Measurements from ENCODE around the gene RASGRP4. TPM values are rescaled to one million over a fixed set of nuclear protein-coding genes. Genes with fewer than 3 reads are reported as not detected.

Gene RASGRP4
- polyA plus RNA-seq, 2 of the 4 experiments (the other 2 are of a cell fraction): 0.22 to 0.30 TPM

GRCh38 chr19:38445362-38445761, 19.3 kb upstream of the RASGRP4 start:
- H3K4me3 ChIP-seq: no peak overlapping the region
- ATAC-seq: no peak
- no peaks in the 10 kb centered on the region for H3K4me1 ChIP-seq
- 74% methylated on average over 7 of the region's 7 CpGs for WGBS (ENCODE audit: missing lambda C conversion rate)
- no peak overlapping the region for H3K27ac ChIP-seq
- CTCF ChIA-PET: interaction anchor here (0.7 to 2.0 kb wide), 3 partner anchors 8 to 211 kb away, joined by 3 to 10 read pairs (median 6); partner anchors contain the start of gene FAM98C
- TF ChIP-seq, protein P1, sequence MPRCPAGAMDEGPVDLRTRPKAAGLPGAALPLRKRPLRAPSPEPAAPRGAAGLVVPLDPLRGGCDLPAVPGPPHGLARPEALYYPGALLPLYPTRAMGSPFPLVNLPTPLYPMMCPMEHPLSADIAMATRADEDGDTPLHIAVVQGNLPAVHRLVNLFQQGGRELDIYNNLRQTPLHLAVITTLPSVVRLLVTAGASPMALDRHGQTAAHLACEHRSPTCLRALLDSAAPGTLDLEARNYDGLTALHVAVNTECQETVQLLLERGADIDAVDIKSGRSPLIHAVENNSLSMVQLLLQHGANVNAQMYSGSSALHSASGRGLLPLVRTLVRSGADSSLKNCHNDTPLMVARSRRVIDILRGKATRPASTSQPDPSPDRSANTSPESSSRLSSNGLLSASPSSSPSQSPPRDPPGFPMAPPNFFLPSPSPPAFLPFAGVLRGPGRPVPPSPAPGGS (IDR thresholded peaks at IDR 0.05): no peak
- no peak for TF ChIP-seq HDAC2 (IDR thresholded peaks at IDR 0.05)
- TF ChIP-seq, protein P2, sequence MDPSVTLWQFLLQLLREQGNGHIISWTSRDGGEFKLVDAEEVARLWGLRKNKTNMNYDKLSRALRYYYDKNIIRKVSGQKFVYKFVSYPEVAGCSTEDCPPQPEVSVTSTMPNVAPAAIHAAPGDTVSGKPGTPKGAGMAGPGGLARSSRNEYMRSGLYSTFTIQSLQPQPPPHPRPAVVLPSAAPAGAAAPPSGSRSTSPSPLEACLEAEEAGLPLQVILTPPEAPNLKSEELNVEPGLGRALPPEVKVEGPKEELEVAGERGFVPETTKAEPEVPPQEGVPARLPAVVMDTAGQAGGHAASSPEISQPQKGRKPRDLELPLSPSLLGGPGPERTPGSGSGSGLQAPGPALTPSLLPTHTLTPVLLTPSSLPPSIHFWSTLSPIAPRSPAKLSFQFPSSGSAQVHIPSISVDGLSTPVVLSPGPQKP (IDR thresholded peaks at IDR 0.05; ENCODE audit: low read depth, low read length): no peak
- no peak for TF ChIP-seq ESRRA (IDR thresholded peaks at IDR 0.05; ENCODE audit: borderline replicate concordance, low read length)
- no peak for TF ChIP-seq RARB (CRISPR knock-in tag; IDR thresholded peaks at IDR 0.05)
- TF ChIP-seq CEBPB (IDR thresholded peaks at IDR 0.05): no peak
- TF ChIP-seq, protein P3, sequence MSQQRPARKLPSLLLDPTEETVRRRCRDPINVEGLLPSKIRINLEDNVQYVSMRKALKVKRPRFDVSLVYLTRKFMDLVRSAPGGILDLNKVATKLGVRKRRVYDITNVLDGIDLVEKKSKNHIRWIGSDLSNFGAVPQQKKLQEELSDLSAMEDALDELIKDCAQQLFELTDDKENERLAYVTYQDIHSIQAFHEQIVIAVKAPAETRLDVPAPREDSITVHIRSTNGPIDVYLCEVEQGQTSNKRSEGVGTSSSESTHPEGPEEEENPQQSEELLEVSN (IDR thresholded peaks at IDR 0.05; ENCODE audit: borderline replicate concordance, low read depth): no peak
- TF ChIP-seq EP300 (IDR thresholded peaks at IDR 0.05): no peak
- TF ChIP-seq ZFP36 (IDR thresholded peaks at IDR 0.05; ENCODE audit: borderline replicate concordance, partially characterized antibody): no peak
- TF ChIP-seq FOXS1 (CRISPR knock-in tag; IDR thresholded peaks at IDR 0.05): no peak
- no peak for TF ChIP-seq EHMT2 (IDR thresholded peaks at IDR 0.05; ENCODE audit: low read depth)
- TF ChIP-seq HOXA7 (CRISPR knock-in tag; IDR thresholded peaks at IDR 0.05): no peak
- no peak for TF ChIP-seq USF2 (IDR thresholded peaks at IDR 0.05)
- no peak for TF ChIP-seq GATA3 (IDR thresholded peaks at IDR 0.05; ENCODE audit: borderline replicate concordance)
- TF ChIP-seq FOSL2 (IDR thresholded peaks at IDR 0.05): no peak
- TF ChIP-seq FOSL2 (CRISPR knock-in tag; IDR thresholded peaks at IDR 0.05): no peak
- TF ChIP-seq, protein P4, sequence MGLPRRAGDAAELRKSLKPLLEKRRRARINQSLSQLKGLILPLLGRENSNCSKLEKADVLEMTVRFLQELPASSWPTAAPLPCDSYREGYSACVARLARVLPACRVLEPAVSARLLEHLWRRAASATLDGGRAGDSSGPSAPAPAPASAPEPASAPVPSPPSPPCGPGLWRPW (IDR thresholded peaks at IDR 0.05): no peak
- TF ChIP-seq CBX8 (IDR thresholded peaks at IDR 0.05): no peak
- TF ChIP-seq POLR2AphosphoS2 (conservative IDR thresholded peaks at IDR 0.05; ENCODE audit: low read length): no peak
- H3K9me3 ChIP-seq: no peaks in the 10 kb centered on the region
- POLR2A ChIA-PET: no interaction called here
- DNase-seq (ENCODE audit: low read depth in 1 of 2, low spot score in 1 of 2): no peak
- no peak overlapping the region for H3K4me2 ChIP-seq
- FAIRE-seq: peak; percentile 84

- TF ChIP-seq RARB (CRISPR knock-in tag; IDR thresholded peaks at IDR 0.05): no peak
- no peak for TF ChIP-seq CTCF (IDR thresholded peaks at IDR 0.05)
- no peak for TF ChIP-seq RCOR1 (IDR thresholded peaks at IDR 0.05; ENCODE audit: low read depth, low read length)
- no peak for TF ChIP-seq POLR2A (IDR thresholded peaks at IDR 0.05; ENCODE audit: low read length)
- no peak for TF ChIP-seq RFX5 (IDR thresholded peaks at IDR 0.05)
- TF ChIP-seq ZC3H11A (IDR thresholded peaks at IDR 0.05): no peak
- TF ChIP-seq KDM5A (IDR thresholded peaks at IDR 0.05): no peak
- TF ChIP-seq EP300 (IDR thresholded peaks at IDR 0.05): no peak
- no peak for TF ChIP-seq HOXB5 (CRISPR knock-in tag; IDR thresholded peaks at IDR 0.05)
- TF ChIP-seq CHD2 (IDR thresholded peaks at IDR 0.05; ENCODE audit: low read length, partially characterized antibody): no peak
- TF ChIP-seq RAD21 (conservative IDR thresholded peaks at IDR 0.05 in 1 of 2, IDR thresholded peaks at IDR 0.05 in 1 of 2): no peak
- no peak for TF ChIP-seq NPAS2 (CRISPR knock-in tag; IDR thresholded peaks at IDR 0.05; ENCODE audit: borderline replicate concordance)
- TF ChIP-seq MYC (IDR thresholded peaks at IDR 0.05; ENCODE audit: borderline replicate concordance, low read length): no peak
- ChIA-PET CTCF (interaction anchor here (1.8 to 2.0 kb wide), 2 partner anchors 9 to 41 kb away, joined by 6 to 10 read pairs; partner anchors contain the start of gene FAM98C), POLR2A (no interaction called here)
- no peak for FAIRE-seq
- H3K4me1 ChIP-seq: no peaks in the 10 kb centered on the region
- H3K27ac ChIP-seq: no peak overlapping the region
- DNase-seq (ENCODE audit: low read depth in 1 of 2, low spot score in 1 of 2): no peak
- no peak overlapping the region for H3K4me3 ChIP-seq
- H3K9me3 ChIP-seq: no peaks in the 10 kb centered on the region
- 67% methylated on average over 7 of the region's 7 CpGs for WGBS (ENCODE audit: missing lambda C conversion rate)
- no peak overlapping the region for H3K4me2 ChIP-seq
- peak; percentile 25 to 36; a peak in 4 of 6 replicates for ATAC-seq
Observed at GRCh38 chr19:38444026-38444425, 18.0 kb upstream of the RASGRP4 start.

Data from A549 (cell line).